GM18909 (cell line): ENCODE measurements around the gene TRPM3.

Experiments
- ATAC-seq: cut with Tn5 transposase; IDR thresholded peaks from one replicate; pipeline ENCODE4 v1.9.1; 2021; ENCODE audit warnings: mild to moderate bottlenecking; ENCODE audit not compliant: unreplicated experiment, poor library complexity

TRPM3 gene

DNA sequence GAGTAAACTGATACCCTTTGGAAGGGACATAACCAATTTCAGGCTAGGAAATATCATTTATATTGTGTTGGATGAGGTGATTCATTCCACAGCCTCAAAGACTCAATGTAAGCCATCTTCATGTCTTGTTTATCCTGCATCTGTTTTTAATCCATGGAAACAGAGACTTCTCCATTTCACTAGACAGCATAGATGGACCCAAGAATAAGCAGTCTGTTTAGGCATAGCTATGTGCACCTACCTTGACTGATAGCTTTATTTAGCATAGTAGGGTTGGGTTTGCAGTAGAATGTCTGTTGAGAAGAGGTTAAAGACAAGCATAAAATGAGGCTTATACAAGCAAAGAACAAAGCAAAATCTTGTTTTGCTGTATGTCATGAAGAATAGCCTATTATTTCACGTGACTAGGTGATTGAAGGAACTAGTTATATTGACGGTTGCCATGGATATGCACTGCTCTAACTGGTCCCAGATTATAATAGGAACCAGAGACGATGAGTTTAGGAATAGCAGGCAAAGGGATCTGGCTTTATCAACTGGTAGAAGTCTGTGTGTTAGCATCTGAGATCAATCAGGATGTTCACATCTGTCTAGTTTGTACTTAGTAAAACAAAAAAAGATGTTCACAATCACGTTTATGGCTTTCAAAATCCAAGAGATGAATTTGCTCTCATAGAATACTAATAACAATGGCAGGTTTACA lies 552.2 kb downstream of the TRPM3 start:
- no peak for ATAC-seq

- no peak for ATAC-seq
Observed at GRCh38 chr9:70567511-70567910, 553.9 kb downstream of the TRPM3 start.

GRCh38 chr9:70566751-70567150 lies 554.7 kb downstream of the TRPM3 start:
- no peak for ATAC-seq

DNA sequence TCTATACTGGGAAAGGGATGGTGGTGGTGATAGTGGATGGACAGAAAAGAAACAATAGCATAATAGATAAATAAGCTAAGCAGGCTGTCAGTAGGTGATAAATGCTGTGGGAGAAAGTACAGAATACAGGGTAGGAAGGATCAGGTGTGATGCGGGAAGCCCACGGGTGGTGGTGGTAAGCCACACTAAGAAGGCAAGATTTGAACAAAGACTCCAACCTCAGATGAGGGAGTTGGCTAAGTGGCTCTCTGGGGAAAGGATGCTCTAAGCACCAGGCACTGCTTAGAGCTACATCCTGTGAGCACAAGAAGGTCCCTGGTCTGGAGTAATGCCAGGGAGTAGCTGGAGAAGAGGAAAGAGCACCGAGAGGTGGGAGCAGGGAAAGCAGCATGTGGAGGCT lies 555.4 kb downstream of the TRPM3 start:
- ATAC-seq: no peak

GRCh38 chr9:70564468-70565335 lies 556.7 kb downstream of the TRPM3 start:
- no peak for ATAC-seq

DNA sequence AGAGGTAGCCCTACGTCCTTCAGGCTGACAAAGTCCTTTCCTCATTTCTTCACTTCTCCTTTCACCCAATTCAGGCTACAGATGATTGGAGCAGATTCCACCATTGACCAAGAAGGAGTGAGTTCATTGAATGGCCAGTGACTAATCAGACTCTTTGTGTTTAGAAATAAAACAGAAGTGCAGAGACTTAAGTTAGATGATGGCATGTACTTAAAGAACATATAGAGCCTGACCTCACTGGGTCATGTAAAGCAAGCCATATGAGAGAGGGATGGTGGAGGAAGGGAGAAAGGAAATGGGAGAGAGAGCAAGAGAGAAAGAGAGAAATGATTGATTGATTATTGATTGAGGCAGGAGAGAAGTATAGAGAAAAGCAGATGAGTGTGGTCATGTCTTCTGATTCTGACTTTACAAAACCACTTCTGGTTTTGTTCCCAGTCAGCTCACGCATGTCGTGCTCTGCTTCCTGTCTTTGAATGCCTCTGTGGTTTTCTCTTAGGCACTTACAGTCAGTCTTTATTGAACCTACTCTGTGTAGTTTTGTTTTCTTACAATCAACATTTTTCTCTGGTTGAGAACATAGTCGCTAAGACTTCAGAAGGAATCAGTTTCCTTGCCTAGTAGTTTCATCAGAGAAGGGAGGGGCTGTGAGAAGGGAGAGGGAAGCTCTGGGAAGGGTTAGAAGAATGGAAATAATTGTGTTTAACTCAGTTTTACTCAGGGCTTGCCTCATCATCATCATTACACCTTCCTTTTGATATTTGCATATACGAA lies 557.8 kb downstream of the TRPM3 start:
- ATAC-seq: peak; percentile 99

GRCh38 chr9:70563010-70563409 lies 558.4 kb downstream of the TRPM3 start:
- no peak for ATAC-seq

- no peak for ATAC-seq
Observed at GRCh38 chr9:70561786-70562395, 559.5 kb downstream of the TRPM3 start.

- ATAC-seq: no peak
Observed at GRCh38 chr9:70561111-70561510, 560.3 kb downstream of the TRPM3 start.

DNA sequence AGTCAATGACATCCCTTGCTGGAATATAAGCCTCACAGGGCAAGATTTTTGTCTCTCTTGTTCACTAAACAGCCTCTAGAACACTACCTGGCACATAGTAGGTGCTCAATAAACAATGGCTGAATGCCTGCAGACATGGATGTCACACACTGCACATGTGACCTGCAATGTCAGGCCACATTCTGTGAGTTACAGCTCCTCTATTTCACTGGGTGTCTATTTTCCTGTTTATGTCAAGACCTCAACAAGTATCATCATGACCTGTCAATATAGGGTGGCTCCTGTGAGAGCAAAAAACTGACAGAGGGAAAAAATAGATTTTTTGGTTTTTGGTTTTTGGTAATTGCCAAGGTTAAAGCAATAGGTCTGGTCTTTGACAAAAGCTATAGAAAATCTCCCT lies 562.3 kb downstream of the TRPM3 start:
- no peak for ATAC-seq

GRCh38 chr9:70557661-70558369 lies 563.6 kb downstream of the TRPM3 start:
- peak; percentile 98 for ATAC-seq

- ATAC-seq: no peak
Observed at GRCh38 chr9:70556771-70557170, 564.6 kb downstream of the TRPM3 start.

DNA sequence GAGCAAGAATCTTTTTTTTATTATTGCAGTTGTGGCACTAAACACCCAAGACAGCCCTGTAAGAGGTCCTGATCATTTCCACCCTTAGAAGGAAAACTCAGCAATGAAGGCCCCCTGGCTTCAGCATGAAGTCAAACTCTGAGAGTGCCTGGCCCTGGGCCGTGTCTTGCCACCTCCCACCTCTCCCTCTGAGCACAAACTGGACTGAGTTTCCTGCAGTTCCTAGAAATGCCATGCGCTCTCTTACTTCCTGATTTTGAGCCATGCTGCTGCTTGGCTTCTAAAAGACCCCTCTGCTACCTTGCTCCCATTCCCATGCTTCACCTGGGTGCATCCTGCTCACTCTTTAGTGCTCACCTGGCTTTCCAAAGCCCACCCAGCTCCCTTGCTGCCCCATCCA lies 566.5 kb downstream of the TRPM3 start:
- ATAC-seq: no peak

- ATAC-seq: no peak
Observed at GRCh38 chr9:70553707-70554673, 567.4 kb downstream of the TRPM3 start.

- no peak for ATAC-seq
Observed at GRCh38 chr9:70552561-70552960, 568.9 kb downstream of the TRPM3 start.

- ATAC-seq: no peak
Observed at GRCh38 chr9:70551801-70552200, 569.6 kb downstream of the TRPM3 start.

DNA sequence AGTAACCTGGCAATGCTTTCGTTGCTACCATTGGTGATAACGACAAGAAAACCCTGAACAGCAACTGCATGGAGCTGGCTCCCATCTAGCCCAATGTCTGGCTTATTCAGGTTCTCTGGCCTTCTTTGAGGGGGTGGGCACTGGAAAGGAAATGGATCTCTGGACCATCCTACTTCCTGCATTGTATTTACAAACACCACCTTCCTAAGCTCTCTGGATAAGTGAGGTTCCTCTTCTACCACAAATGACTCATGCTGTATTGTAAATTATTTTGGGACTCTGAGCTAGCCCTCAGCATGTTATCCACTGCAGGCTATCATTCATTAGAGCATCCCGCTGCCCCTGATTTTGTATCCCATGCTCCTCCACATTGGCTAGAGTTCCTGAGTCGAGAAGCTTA lies 570.0 kb downstream of the TRPM3 start:
- no peak for ATAC-seq

DNA sequence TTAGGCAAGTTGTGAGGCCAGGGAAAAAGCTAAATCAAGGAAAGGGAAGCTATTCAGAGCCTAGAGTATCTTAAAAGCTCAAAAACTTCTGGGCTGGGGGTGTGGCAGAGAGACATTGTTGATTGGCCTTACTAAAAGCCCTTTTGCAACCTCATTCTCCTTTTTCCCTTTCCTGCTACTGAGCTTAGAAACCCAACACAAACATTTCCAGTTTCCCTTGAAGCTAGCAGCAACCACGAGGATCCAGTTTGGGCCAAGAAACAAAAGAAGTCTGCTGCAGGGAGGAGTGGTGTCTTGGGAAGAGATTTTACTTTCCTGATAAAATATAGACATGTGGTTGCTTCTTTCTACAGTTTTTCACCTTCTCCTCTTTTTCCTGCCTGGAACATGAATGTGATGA lies 571.5 kb downstream of the TRPM3 start:
- ATAC-seq: no peak
